ENCODE data around the gene OPA3. TPM values are rescaled to one million over a fixed set of nuclear protein-coding genes. Genes with fewer than 3 reads are reported as not detected.

The OPA3 gene
- total RNA-seq, 3 donors from 2014 or later = 6.6 to 11.4 (median 7.2) TPM

GRCh38 chr19:45585158-45585577 lies 566 bp upstream of the OPA3 start:
- intact Hi-C loops (cut with DNase I; ENCODE audit: low total_unique reads) = no loop called here
- DNase-seq (ENCODE audit: low spot score in 2 of 2) = no peak
- peak overlapping the region; percentile 96 to 100 for H3K27ac ChIP-seq
- peak overlapping the region; percentile 66 to 92 (median 73) for H3K4me3 ChIP-seq
- no peaks in the 10 kb centered on the region for H3K9me3 ChIP-seq
- no peaks in the 10 kb centered on the region for H3K36me3 ChIP-seq
- H3K27me3 ChIP-seq = no peaks in the 10 kb centered on the region
- no peak for TF ChIP-seq CTCF (IDR thresholded peaks at IDR 0.05)
- TF ChIP-seq POLR2AphosphoS5 (IDR thresholded peaks at IDR 0.05) = no peak
- H3K4me1 ChIP-seq = no peaks in the 10 kb centered on the region

- Histone ChIP-seq H3K9me3 (no peaks in the 10 kb centered on the region), H3K4me3 (no peak overlapping the region), H3K27me3 (no peaks in the 10 kb centered on the region), H3K27ac (peak overlapping the region; percentile 68 to 71), H3K36me3 (no peaks in the 10 kb centered on the region), H3K4me1 (peaks cover 0 to 9% of the 10 kb centered on the region in 2 donors)
- intact Hi-C loops (cut with DNase I; ENCODE audit: low total_unique reads) = no loop called here
- no peak for TF ChIP-seq POLR2A (IDR thresholded peaks at IDR 0.05)
- DNase-seq (ENCODE audit: low spot score in 2 of 2) = no peak
Measured at GRCh38 chr19:45581576-45581975, 3.0 kb downstream of the OPA3 start.

- Histone ChIP-seq H3K4me3 (no peak overlapping the region), H3K27me3 (no peaks in the 10 kb centered on the region), H3K36me3 (no peaks in the 10 kb centered on the region), H3K27ac (no peak overlapping the region), H3K9me3 (no peaks in the 10 kb centered on the region), H3K4me1 (peaks cover 0 to 9% of the 10 kb centered on the region in 2 donors)
- no peak for DNase-seq (ENCODE audit: low spot score in 2 of 2)
- intact Hi-C loops (cut with DNase I; ENCODE audit: low total_unique reads) = no loop called here
- no peak for TF ChIP-seq CTCF (IDR thresholded peaks at IDR 0.05)
- TF ChIP-seq POLR2A (IDR thresholded peaks at IDR 0.05) = no peak
- TF ChIP-seq POLR2AphosphoS5 (IDR thresholded peaks at IDR 0.05) = no peak
Measured at GRCh38 chr19:45578861-45579260, 5.7 kb downstream of the OPA3 start.

- intact Hi-C loops (cut with DNase I; ENCODE audit: low total_unique reads) = no loop called here
- DNase-seq (ENCODE audit: low spot score in 2 of 2) = peak in 1 of 2 donors; percentile 40
- Histone ChIP-seq H3K9me3 (no peaks in the 10 kb centered on the region), H3K4me1 (peaks cover 0 to 9% of the 10 kb centered on the region in 2 donors), H3K27me3 (no peaks in the 10 kb centered on the region), H3K27ac (peak overlapping the region; percentile 66 to 68), H3K36me3 (no peaks in the 10 kb centered on the region), H3K4me3 (no peak overlapping the region)
- TF ChIP-seq POLR2A (IDR thresholded peaks at IDR 0.05) (no peak), POLR2AphosphoS5 (IDR thresholded peaks at IDR 0.05) (no peak), CTCF (IDR thresholded peaks at IDR 0.05) (no peak)
Measured at GRCh38 chr19:45577111-45577905, 7.3 kb downstream of the OPA3 start.

GRCh38 chr19:45576682-45577081 lies 7.9 kb downstream of the OPA3 start:
- Histone ChIP-seq H3K9me3 (no peaks in the 10 kb centered on the region), H3K4me3 (no peak overlapping the region), H3K27me3 (no peaks in the 10 kb centered on the region), H3K4me1 (peaks cover 0 to 9% of the 10 kb centered on the region in 2 donors), H3K27ac (peak overlapping the region; percentile 66 to 68), H3K36me3 (no peaks in the 10 kb centered on the region)
- intact Hi-C loops (cut with DNase I; ENCODE audit: low total_unique reads) = no loop called here
- TF ChIP-seq POLR2AphosphoS5 (IDR thresholded peaks at IDR 0.05) = no peak
- TF ChIP-seq POLR2A (IDR thresholded peaks at IDR 0.05) = no peak
- TF ChIP-seq CTCF (IDR thresholded peaks at IDR 0.05) = no peak
- no peak for DNase-seq (ENCODE audit: low spot score in 2 of 2)
